ENCODE measurements around the gene TTC7B. TPM values are rescaled to one million over a fixed set of nuclear protein-coding genes. Genes with fewer than 3 reads are reported as not detected.

TTC7B gene
- total RNA-seq, 1 experiment from 2014 or later = 24.2 TPM

- H3K9me3 ChIP-seq (replicated peaks) = no peaks in the 10 kb centered on the region
- H3K4me3 ChIP-seq = no peak overlapping the region
- no peak for DNase-seq (ENCODE audit: low read depth in 1 of 2, low spot score in 2 of 2)
- no peaks in the 10 kb centered on the region for H3K4me1 ChIP-seq (replicated peaks)
- no peaks in the 10 kb centered on the region for H3K27me3 ChIP-seq (replicated peaks)
- H3K36me3 ChIP-seq = no peaks in the 10 kb centered on the region
- no peak overlapping the region for H3K27ac ChIP-seq
Observed at GRCh38 chr14:90508536-90509254, 307.5 kb downstream of the TTC7B start.

DNA sequence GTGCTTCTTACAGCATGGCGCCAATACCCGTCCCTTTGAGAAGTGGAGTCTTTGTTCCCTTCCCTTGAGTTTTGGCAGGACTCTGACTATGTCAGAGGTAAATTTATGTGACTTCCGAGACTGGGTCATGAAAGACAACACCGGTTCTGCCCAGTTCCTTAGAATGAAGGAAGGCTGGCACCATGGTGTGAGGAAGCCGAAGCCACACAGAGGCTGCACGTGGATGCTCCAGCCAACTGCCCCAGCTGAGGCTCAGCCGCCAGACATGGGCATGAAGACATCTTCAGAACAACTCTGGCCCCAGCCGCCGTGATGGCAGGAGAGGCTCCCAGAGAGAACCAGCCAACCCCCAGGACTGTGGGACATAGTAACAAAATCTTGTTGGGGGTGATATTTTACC lies 308.2 kb downstream of the TTC7B start:
- Histone ChIP-seq H3K36me3 (no peaks in the 10 kb centered on the region), H3K4me3 (no peak overlapping the region), H3K9me3 (replicated peaks) (no peaks in the 10 kb centered on the region), H3K27ac (no peak overlapping the region), H3K4me1 (replicated peaks) (no peaks in the 10 kb centered on the region), H3K27me3 (replicated peaks) (no peaks in the 10 kb centered on the region)
- DNase-seq (ENCODE audit: low read depth in 1 of 2, low spot score in 2 of 2) = no peak

- Histone ChIP-seq H3K36me3 (no peaks in the 10 kb centered on the region), H3K27me3 (replicated peaks) (no peaks in the 10 kb centered on the region), H3K4me1 (replicated peaks) (no peaks in the 10 kb centered on the region), H3K27ac (no peak overlapping the region), H3K4me3 (no peak overlapping the region), H3K9me3 (replicated peaks) (no peaks in the 10 kb centered on the region)
- no peak for DNase-seq (ENCODE audit: low read depth in 1 of 2, low spot score in 2 of 2)
Observed at GRCh38 chr14:90507428-90507827, 308.8 kb downstream of the TTC7B start.

GRCh38 chr14:90506748-90507147 lies 309.5 kb downstream of the TTC7B start:
- H3K4me1 ChIP-seq (replicated peaks) = no peaks in the 10 kb centered on the region
- H3K27me3 ChIP-seq (replicated peaks) = no peaks in the 10 kb centered on the region
- no peak for DNase-seq (ENCODE audit: low read depth in 1 of 2, low spot score in 2 of 2)
- H3K9me3 ChIP-seq (replicated peaks) = no peaks in the 10 kb centered on the region
- H3K4me3 ChIP-seq = no peak overlapping the region
- no peaks in the 10 kb centered on the region for H3K36me3 ChIP-seq
- H3K27ac ChIP-seq = no peak overlapping the region

DNA sequence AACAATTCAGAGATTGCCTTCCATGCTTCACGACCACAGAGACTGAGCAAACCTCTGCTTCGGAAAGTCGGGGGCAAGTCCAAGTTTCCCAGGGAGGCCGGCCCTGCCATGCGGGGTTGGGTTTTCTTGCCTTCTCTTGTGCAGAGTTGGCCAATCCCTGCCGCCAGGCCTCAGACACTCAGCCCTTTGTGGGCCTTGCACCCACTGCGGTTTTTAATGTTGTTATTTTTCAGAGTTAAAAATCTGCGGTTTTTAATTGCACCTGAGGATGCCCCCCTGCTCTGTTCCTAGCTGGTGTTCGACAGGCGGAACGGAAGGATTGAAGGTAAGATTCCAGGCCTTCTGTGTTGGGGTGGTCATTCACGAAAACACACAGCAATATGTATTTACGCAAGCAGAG lies 310.7 kb downstream of the TTC7B start:
- no peak for DNase-seq (ENCODE audit: low read depth in 1 of 2, low spot score in 2 of 2)
- Histone ChIP-seq H3K27me3 (replicated peaks) (no peaks in the 10 kb centered on the region), H3K9me3 (replicated peaks) (no peaks in the 10 kb centered on the region), H3K36me3 (no peaks in the 10 kb centered on the region), H3K4me1 (replicated peaks) (no peaks in the 10 kb centered on the region), H3K4me3 (no peak overlapping the region), H3K27ac (no peak overlapping the region)

DNA sequence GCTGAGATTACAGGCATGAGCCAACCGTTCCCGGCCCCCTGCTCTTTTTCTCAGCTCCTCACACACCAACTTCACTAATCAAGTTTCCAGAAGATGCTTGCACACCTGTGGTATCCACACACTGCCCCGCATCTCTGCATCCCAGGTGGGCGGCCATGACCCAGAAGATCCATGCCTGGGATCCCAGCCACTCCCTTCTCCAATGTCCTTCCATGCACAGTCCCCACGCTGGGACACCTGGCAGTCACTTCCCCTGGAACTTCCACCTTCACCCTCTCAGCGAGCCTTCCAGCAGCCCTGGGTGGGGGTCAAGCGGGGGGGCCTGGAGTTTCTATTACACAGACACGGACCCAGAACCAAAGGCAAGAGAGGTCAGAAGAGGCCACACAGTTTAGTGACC lies 311.6 kb downstream of the TTC7B start:
- no peak for DNase-seq (ENCODE audit: low read depth in 1 of 2, low spot score in 2 of 2)
- H3K4me1 ChIP-seq (replicated peaks) = no peaks in the 10 kb centered on the region
- no peaks in the 10 kb centered on the region for H3K36me3 ChIP-seq
- H3K27me3 ChIP-seq (replicated peaks) = no peaks in the 10 kb centered on the region
- H3K27ac ChIP-seq = no peak overlapping the region
- no peaks in the 10 kb centered on the region for H3K9me3 ChIP-seq (replicated peaks)
- no peak overlapping the region for H3K4me3 ChIP-seq

- H3K4me1 ChIP-seq (replicated peaks) = no peaks in the 10 kb centered on the region
- no peak overlapping the region for H3K4me3 ChIP-seq
- H3K36me3 ChIP-seq = no peaks in the 10 kb centered on the region
- no peaks in the 10 kb centered on the region for H3K9me3 ChIP-seq (replicated peaks)
- DNase-seq (ENCODE audit: low read depth in 1 of 2, low spot score in 2 of 2) = no peak
- H3K27ac ChIP-seq = no peak overlapping the region
- no peaks in the 10 kb centered on the region for H3K27me3 ChIP-seq (replicated peaks)
Observed at GRCh38 chr14:90503582-90503981, 312.6 kb downstream of the TTC7B start.

- DNase-seq (ENCODE audit: low read depth in 1 of 2, low spot score in 2 of 2) = no peak
- Histone ChIP-seq H3K36me3 (no peaks in the 10 kb centered on the region), H3K27me3 (replicated peaks) (no peaks in the 10 kb centered on the region), H3K9me3 (replicated peaks) (no peaks in the 10 kb centered on the region), H3K4me3 (no peak overlapping the region), H3K4me1 (replicated peaks) (no peaks in the 10 kb centered on the region), H3K27ac (no peak overlapping the region)
Observed at GRCh38 chr14:90502760-90503159, 313.5 kb downstream of the TTC7B start.

GRCh38 chr14:90500665-90501370 lies 315.4 kb downstream of the TTC7B start:
- H3K4me3 ChIP-seq = no peak overlapping the region
- H3K36me3 ChIP-seq = no peaks in the 10 kb centered on the region
- H3K9me3 ChIP-seq (replicated peaks) = no peaks in the 10 kb centered on the region
- H3K4me1 ChIP-seq (replicated peaks) = no peaks in the 10 kb centered on the region
- H3K27me3 ChIP-seq (replicated peaks) = no peaks in the 10 kb centered on the region
- no peak for DNase-seq (ENCODE audit: low read depth in 1 of 2, low spot score in 2 of 2)
- no peak overlapping the region for H3K27ac ChIP-seq

GRCh38 chr14:90499908-90500664 lies 316.1 kb downstream of the TTC7B start:
- no peak overlapping the region for H3K4me3 ChIP-seq
- H3K27me3 ChIP-seq (replicated peaks) = no peaks in the 10 kb centered on the region
- no peaks in the 10 kb centered on the region for H3K36me3 ChIP-seq
- no peak overlapping the region for H3K27ac ChIP-seq
- DNase-seq (ENCODE audit: low read depth in 1 of 2, low spot score in 2 of 2) = no peak
- H3K4me1 ChIP-seq (replicated peaks) = no peaks in the 10 kb centered on the region
- 0 out of 2 replicates have a peak, but pooled peaks cover 2% of the 10 kb centered on the region for H3K9me3 ChIP-seq (replicated peaks)

DNA sequence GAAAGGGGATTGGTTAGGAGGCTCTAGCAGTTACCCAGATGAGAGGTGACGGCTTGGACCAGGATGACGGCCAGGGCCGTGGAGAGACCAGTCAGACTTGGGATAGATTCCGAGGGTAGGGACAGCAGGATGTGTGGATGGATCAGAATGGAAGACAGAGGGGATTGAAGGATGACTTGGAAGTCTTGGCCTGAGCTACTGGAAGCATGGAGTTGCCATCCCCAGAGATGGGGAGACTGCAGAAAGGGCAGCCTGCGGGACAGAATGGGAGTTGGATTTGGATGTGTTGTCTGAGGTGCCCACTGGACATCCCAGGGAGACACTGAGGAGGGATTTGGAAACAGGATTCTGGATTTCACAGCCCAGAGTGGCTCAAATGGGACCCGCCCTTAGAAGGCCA lies 317.1 kb downstream of the TTC7B start:
- DNase-seq (ENCODE audit: low read depth in 1 of 2, low spot score in 2 of 2) = no peak
- Histone ChIP-seq H3K27me3 (replicated peaks) (no peaks in the 10 kb centered on the region), H3K4me1 (replicated peaks) (no peaks in the 10 kb centered on the region), H3K4me3 (no peak overlapping the region), H3K27ac (no peak overlapping the region), H3K9me3 (replicated peaks) (0 out of 2 replicates have a peak, but pooled peaks cover 2% of the 10 kb centered on the region), H3K36me3 (no peaks in the 10 kb centered on the region)

DNA sequence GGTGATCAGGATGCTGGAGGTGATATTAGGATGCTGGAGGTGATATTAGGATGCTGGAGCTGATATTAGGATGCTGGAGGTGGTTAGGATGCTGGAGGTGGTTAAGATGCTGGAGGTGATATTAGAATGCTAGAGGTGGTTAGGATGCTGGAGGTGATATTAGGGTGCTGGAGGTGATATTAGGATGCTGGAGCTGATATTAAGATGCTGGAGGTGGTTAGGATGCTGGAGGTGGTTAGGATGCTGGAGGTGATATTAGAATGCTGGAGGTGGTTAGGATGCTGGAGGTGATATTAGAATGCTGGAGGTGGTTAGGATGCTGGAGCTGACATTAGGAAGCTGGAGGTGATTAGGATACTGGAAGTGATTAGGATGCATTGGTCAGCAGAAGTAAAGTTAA lies 318.0 kb downstream of the TTC7B start:
- DNase-seq (ENCODE audit: low read depth in 1 of 2, low spot score in 2 of 2) = no peak
- Histone ChIP-seq H3K36me3 (no peaks in the 10 kb centered on the region), H3K9me3 (replicated peaks) (0 out of 2 replicates have a peak, but pooled peaks cover 2% of the 10 kb centered on the region), H3K27me3 (replicated peaks) (no peaks in the 10 kb centered on the region), H3K4me3 (no peak overlapping the region), H3K27ac (no peak overlapping the region), H3K4me1 (replicated peaks) (no peaks in the 10 kb centered on the region)

GRCh38 chr14:90496379-90496778 lies 319.9 kb downstream of the TTC7B start:
- no peak overlapping the region for H3K27ac ChIP-seq
- no peak overlapping the region for H3K4me3 ChIP-seq

More at GRCh38 chr14:90496379-90496778, 319.9 kb downstream of the TTC7B start:
- no peaks in the 10 kb centered on the region for H3K27me3 ChIP-seq (replicated peaks)
- no peak for DNase-seq (ENCODE audit: low read depth in 1 of 2, low spot score in 2 of 2)
- no peaks in the 10 kb centered on the region for H3K36me3 ChIP-seq
- H3K4me1 ChIP-seq (replicated peaks) = no peaks in the 10 kb centered on the region
- 0 out of 2 replicates have a peak, but pooled peaks cover 2% of the 10 kb centered on the region for H3K9me3 ChIP-seq (replicated peaks)
